Fibroblast of lung (primary cell): ENCODE data around the gene TMC3. TPM values are rescaled to one million over a fixed set of nuclear protein-coding genes. Genes with fewer than 3 reads are reported as not detected.

Experiments
- DNase-seq, 2 donors: peaks; one replicate each; pipeline versions ENCODE4 v3.0.0 to v3.0.0-alpha.2; 2010; ENCODE audit warnings: low read depth in 2 of 2
- H2AFZ ChIP-seq: 2 replicates; pipeline ENCODE4 v1.5.1; 2012; ENCODE audit warnings: low read length, control low read depth, inconsistent platforms
- H3K27ac ChIP-seq: 2 replicates; pipeline ENCODE4 v1.5.1; 2011; ENCODE audit warnings: low read length, control low read depth; ENCODE audit not compliant: insufficient read depth
- H3K27me3 ChIP-seq: 2 replicates; pipeline ENCODE4 v1.5.1; 2011; ENCODE audit warnings: mild to moderate bottlenecking, low read length; ENCODE audit not compliant: control insufficient read depth, insufficient read depth
- H3K36me3 ChIP-seq: 2 replicates; pipeline ENCODE4 v1.5.1; 2011; ENCODE audit warnings: low read length; ENCODE audit not compliant: control insufficient read depth, insufficient read depth
- H3K4me1 ChIP-seq: 2 replicates; pipeline ENCODE4 v1.5.1; 2011; ENCODE audit warnings: low read length; ENCODE audit not compliant: control insufficient read depth, insufficient read depth; ENCODE audit errors: extremely low read depth
- H3K4me2 ChIP-seq: 2 replicates; pipeline ENCODE4 v1.5.1; 2011; ENCODE audit warnings: low read length, control low read depth; ENCODE audit not compliant: insufficient read depth; ENCODE audit errors: extremely low read depth
- H3K4me3 ChIP-seq, 4 experiments: fragments of 200-600 bp in 1 of 4; sonication (generic) in 1 of 4; replicated peaks in 1 of 4; 2 replicates each; pipeline ENCODE4 v1.5.1; 2011 to 2016; ENCODE audit warnings: low read length in 4 of 4, low read depth in 3 of 4, mild to moderate bottlenecking in 3 of 4, control low read depth in 2 of 4, inconsistent platforms in 1 of 4, mixed read lengths in 1 of 4; ENCODE audit not compliant: insufficient read depth in 1 of 4; ENCODE audit errors: control extremely low read depth in 1 of 4
- H3K79me2 ChIP-seq: 2 replicates; pipeline ENCODE4 v1.5.1; 2012; ENCODE audit warnings: mild to moderate bottlenecking, low read length, inconsistent platforms; ENCODE audit not compliant: control insufficient read depth, insufficient read depth
- H3K9ac ChIP-seq: 2 replicates; pipeline ENCODE4 v1.5.1; 2011; ENCODE audit warnings: mild to moderate bottlenecking, low read length, control low read depth; ENCODE audit not compliant: insufficient read depth
- H3K9me3 ChIP-seq: 2 replicates; pipeline ENCODE4 v1.5.1; 2012; ENCODE audit warnings: low read depth, low read length; ENCODE audit not compliant: control insufficient read depth, insufficient read depth
- H4K20me1 ChIP-seq: 2 replicates; pipeline ENCODE4 v1.5.1; 2011; ENCODE audit warnings: low read length; ENCODE audit not compliant: control insufficient read depth, insufficient read depth; ENCODE audit errors: extremely low read depth
- CTCF ChIP-seq, 2 donors: IDR thresholded peaks in 1 of 2; conservative IDR thresholded peaks in 1 of 2; 1 replicate in 1 of 2; 2 replicates in 1 of 2; pipeline ENCODE4 v1.5.1; 2011 to 2012; ENCODE audit warnings: low read length in 2 of 2, control low read depth in 1 of 2, inconsistent platforms in 1 of 2, low read depth in 1 of 2, mild to moderate bottlenecking in 1 of 2
- EZH2 ChIP-seq: IDR thresholded peaks from 2 replicates; pipeline ENCODE4 v1.5.1; 2012; ENCODE audit warnings: low read length, control low read depth, mild to moderate bottlenecking; ENCODE audit errors: missing control alignments
- polyA plus RNA-seq, 2 donors: library from polyadenylated mRNA; depleted of rRNA in 1 of 2; stranded (reverse) in 1 of 2; unstranded in 1 of 2; fragments of >200 nt; gene quantifications; 2 replicates each; pipeline ENCODE4 v1.2.1, GENCODE V29; 2011 to 2012; ENCODE audit warnings: missing spikeins in 1 of 2
- total RNA-seq: library from RNA; depleted of rRNA; stranded (reverse); fragments of >200 nt; gene quantifications from 2 replicates; pipeline ENCODE4 v1.2.1, GENCODE V29; 2014

TMC3 gene
- total and polyA plus RNA-seq, 2 donors (not counting 1 experiment from before 2014, with no cell fraction given): not detected

DNA sequence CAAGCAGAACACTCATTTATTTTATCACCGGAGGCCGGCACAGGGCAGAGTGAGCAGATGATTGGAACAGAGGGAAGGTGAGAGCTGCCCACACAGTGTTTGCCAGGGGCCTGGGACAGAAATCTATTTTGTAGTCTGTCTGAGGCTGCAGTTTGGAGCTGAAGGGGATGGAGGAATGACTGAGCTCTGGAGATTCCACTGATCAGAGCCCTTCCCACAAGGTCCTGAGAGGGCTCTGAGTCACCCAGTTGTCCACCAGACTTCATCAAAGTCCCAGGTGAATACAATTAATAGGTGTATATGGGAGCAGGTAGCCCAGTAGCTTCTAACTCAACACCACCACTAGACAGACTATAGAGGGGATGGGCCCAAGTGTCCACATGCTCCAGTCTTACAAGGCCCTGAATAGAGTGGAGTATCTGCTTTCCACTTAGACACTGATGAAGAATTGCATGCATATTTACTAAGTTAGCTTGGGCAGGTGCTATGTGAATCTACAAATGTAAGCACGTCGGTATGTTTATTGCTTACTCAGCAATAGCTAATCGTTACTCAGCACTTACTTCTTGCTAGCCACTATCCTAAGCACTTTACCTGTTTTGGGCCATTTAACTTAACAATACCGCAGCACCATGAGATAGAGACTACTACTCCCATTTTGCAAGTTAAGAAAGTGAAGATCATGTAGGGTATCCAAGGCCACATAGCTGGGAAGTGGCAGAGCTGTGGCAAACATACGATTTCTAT, 47.4 kb downstream of the TMC3 start:
- Histone ChIP-seq H2AFZ (no peak overlapping the region), H4K20me1 (no peaks in the 10 kb centered on the region), H3K4me2 (peak overlapping the region; percentile 75), H3K9ac (no peak overlapping the region), H3K9me3 (no peaks in the 10 kb centered on the region), H3K4me3 (no peak overlapping the region), H3K4me1 (peaks cover 16% of the 10 kb centered on the region), H3K27ac (peak overlapping the region; percentile 47), H3K27me3 (no peaks in the 10 kb centered on the region), H3K36me3 (no peaks in the 10 kb centered on the region), H3K79me2 (no peaks in the 10 kb centered on the region)
- TF ChIP-seq EZH2 (no peak), CTCF (conservative IDR thresholded peaks at IDR 0.05 in 1 of 2, IDR thresholded peaks at IDR 0.05 in 1 of 2; ENCODE audit: low read depth in 1 of 2, low read length in 2 of 2) (no peak)
- DNase-seq: peak in 1 of 2 donors; percentile 64

DNA sequence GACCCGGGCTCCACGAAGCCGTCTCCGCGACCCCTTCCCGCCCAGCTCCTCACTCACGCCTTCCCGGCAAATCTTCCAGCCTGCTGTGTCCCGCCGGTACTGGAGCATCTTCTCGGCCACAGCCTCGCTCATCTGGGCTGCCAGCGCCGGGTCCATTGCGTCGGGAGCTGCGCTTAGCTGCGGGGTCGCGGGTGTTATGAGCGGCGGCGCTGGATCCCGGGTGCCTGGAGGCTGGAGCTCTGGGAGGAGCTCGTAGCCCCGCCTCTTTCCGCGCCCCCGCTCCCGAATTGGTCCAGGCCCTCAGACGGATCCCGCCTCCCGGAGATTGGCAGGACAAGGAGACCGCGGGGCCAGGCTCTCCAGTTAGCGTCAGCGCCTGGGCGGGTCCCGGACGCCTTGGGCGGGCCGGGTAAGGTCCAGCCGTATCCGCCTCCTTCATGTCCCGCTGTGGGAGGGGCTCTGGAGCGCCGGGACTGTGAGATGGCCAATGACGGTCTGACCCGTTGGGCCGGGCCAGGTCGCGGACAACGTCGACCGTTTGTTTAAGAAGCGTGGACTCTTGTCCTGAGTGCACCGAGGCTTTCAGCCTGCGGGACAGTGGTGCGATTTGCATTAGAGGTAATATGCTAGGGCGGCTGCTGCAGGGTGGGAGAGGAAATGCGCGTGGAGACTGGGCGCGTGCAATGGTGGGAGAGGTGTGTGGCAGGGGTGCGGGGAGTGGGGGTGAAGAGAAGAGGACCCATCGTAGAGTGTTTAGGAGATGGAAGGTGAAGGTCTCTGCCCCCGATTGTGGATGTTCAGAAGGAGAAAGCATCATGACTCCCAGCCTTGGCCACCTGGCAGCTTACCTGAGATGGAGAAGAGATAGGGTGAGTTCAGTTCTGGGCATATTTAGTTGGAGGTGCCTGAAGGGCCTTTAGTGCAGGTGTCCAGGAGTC, 49.8 kb downstream of the TMC3 start, which contains the start of gene STARD5:
TSS of gene STARD5 (minus strand) at position 198 of the 938 bp plus-strand sequence. CDS start at position 156, 42 bp downstream.
- no peak for TF ChIP-seq CTCF (conservative IDR thresholded peaks at IDR 0.05 in 1 of 2, IDR thresholded peaks at IDR 0.05 in 1 of 2; ENCODE audit: low read depth in 1 of 2, low read length in 2 of 2)
- no peak for TF ChIP-seq EZH2
- Histone ChIP-seq H3K27ac (peak within 1 kb of the TSS; percentile 74), H3K4me3 (peak within 1 kb of the TSS; percentile 73 to 95 (median 80)), H2AFZ (peak within 1 kb of the TSS; percentile 95), H3K36me3 (peaks cover 3% of the 10 kb centered on the region), H4K20me1 (no peaks in the 10 kb centered on the region), H3K27me3 (no peaks in the 10 kb centered on the region), H3K4me1 (peaks cover 16% of the 10 kb centered on the region), H3K9me3 (no peaks in the 10 kb centered on the region), H3K79me2 (no peaks in the 10 kb centered on the region), H3K9ac (peak within 1 kb of the TSS; percentile 82), H3K4me2 (peak within 1 kb of the TSS; percentile 94)
- peak; percentile 95 to 96 for DNase-seq

GRCh38 chr15:81323559-81323943, 50.5 kb downstream of the TMC3 start:
- TF ChIP-seq EZH2 (no peak), CTCF (conservative IDR thresholded peaks at IDR 0.05 in 1 of 2, IDR thresholded peaks at IDR 0.05 in 1 of 2; ENCODE audit: low read depth in 1 of 2, low read length in 2 of 2) (no peak)

More at GRCh38 chr15:81323559-81323943, 50.5 kb downstream of the TMC3 start:
- DNase-seq: no peak
- H3K9me3 ChIP-seq: no peaks in the 10 kb centered on the region
- no peaks in the 10 kb centered on the region for H3K79me2 ChIP-seq
- peaks cover 5% of the 10 kb centered on the region for H3K36me3 ChIP-seq
- peak overlapping the region; percentile 73 to 95 (median 80) for H3K4me3 ChIP-seq
- peak overlapping the region; percentile 64 for H3K4me2 ChIP-seq
- H3K9ac ChIP-seq: peak overlapping the region; percentile 82
- peak overlapping the region; percentile 74 for H3K27ac ChIP-seq
- H4K20me1 ChIP-seq: no peaks in the 10 kb centered on the region
- no peaks in the 10 kb centered on the region for H3K27me3 ChIP-seq
- peak overlapping the region; percentile 81 for H2AFZ ChIP-seq
- H3K4me1 ChIP-seq: peaks cover 16% of the 10 kb centered on the region
